Activated T-cell treated with anti-CD3 and anti-CD28 coated beads, Interleukin-2, amount 50 U/mL, for 24 hours (primary cell): ENCODE measurements around the gene MAPK4.

Source experiments
- DNase-seq: peaks from one replicate; pipeline ENCODE4 v3.0.0-alpha.2; 2020
- H3K27ac Mint-ChIP-seq: 2 replicates; pipeline ENCODE4 v1.8.0; 2020; ENCODE audit warnings: mild to moderate bottlenecking, mixed read lengths
- H3K27me3 Mint-ChIP-seq: 2 replicates; pipeline ENCODE4 v1.8.0; 2020; ENCODE audit warnings: mixed read lengths
- H3K36me3 Mint-ChIP-seq: 2 replicates; pipeline ENCODE4 v1.8.0; 2020; ENCODE audit warnings: low read depth, mixed read lengths
- H3K4me1 Mint-ChIP-seq: 2 replicates; pipeline ENCODE4 v1.8.0; 2020; ENCODE audit warnings: low read depth, mixed read lengths
- H3K4me3 Mint-ChIP-seq: 2 replicates; pipeline ENCODE4 v1.8.0; 2020; ENCODE audit warnings: mild to moderate bottlenecking, moderate library complexity, mixed read lengths
- H3K9me3 Mint-ChIP-seq: 2 replicates; pipeline ENCODE4 v1.8.0; 2020; ENCODE audit warnings: mixed read lengths

Gene MAPK4

DNA sequence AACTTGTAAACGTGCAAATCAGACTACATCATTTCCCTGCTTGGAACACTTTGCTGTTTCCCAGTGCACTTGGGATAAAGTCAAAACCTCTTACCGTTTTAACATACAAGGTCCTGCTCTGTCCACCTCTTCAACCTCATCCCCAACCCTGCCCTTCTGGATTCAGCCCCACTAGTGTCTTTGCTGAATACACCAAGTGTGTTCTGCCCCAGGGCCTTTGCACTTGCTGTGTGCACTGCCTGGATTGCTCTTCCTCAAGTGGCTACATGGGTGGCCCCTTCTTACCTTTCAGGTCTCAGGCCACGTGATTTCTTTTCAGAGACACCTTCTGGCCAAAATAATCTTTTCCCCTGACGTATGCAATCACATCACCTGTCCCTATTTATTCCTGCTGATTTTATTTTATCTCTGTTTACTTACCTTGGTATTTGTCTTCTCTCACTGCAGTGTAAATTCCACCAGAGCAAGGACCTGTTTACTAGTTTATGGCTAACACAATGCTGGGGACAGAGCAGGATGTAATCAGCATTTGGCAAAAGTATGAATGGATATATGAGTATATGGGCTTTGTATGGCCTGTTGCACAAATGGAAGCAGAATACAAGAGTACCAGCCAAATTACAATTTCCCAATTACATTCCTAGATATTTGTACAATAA, 63.9 kb downstream of the MAPK4 start:
- no peaks in the 10 kb centered on the region for H3K36me3 Mint-ChIP-seq
- no peaks in the 10 kb centered on the region for H3K4me1 Mint-ChIP-seq
- H3K27ac Mint-ChIP-seq, result no peak overlapping the region
- no peak for DNase-seq
- H3K4me3 Mint-ChIP-seq, result no peak overlapping the region
- H3K27me3 Mint-ChIP-seq, result peaks cover 4% of the 10 kb centered on the region
- H3K9me3 Mint-ChIP-seq, result no peaks in the 10 kb centered on the region

DNA sequence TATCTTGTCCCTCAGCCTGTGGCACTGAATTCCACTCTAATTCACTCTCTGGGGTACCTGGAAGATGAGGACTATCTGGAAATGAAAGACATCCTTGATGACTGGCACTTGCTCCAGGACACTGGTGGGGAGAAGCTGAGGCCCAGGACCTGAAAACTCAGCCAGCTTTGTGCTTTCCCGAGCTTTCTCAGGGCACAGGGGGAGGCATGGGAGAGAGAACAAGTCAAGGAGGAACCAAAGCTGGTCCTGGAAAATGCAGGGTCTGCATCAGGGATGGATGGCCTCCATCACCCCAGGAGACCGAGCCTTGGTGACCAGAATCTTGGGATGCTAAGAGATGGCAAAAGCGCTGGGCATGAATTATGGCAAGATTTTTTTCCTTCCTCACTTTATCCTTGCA, 65.1 kb downstream of the MAPK4 start:
- Mint-ChIP-seq H3K27me3 (peaks cover 4% of the 10 kb centered on the region), H3K27ac (no peak overlapping the region), H3K4me1 (no peaks in the 10 kb centered on the region), H3K36me3 (no peaks in the 10 kb centered on the region), H3K4me3 (no peak overlapping the region), H3K9me3 (no peaks in the 10 kb centered on the region)
- DNase-seq, result no peak

DNA sequence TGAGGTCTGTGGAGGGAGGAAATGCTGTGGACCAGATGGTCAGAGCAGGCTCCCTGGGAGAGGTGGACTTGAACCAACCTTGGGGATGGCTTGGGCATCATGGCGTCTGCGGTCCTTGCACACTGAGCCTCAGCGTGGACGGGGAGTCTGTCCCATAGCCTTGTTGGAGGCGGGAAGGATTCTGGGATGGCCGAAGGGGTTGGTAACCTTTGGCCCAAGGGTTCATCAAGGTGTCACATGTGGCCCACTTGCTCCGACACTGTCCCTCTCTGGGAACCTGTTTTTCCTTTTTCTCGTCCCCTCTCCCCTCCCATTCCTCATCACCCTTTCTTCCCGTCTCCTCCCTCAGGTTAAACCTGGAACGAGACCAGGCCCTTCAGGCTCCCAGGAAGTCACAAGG, 66.4 kb downstream of the MAPK4 start:
- H3K27me3 Mint-ChIP-seq, result peaks cover 12% of the 10 kb centered on the region
- no peaks in the 10 kb centered on the region for H3K9me3 Mint-ChIP-seq
- DNase-seq, result no peak
- H3K36me3 Mint-ChIP-seq, result no peaks in the 10 kb centered on the region
- H3K4me1 Mint-ChIP-seq, result no peaks in the 10 kb centered on the region
- no peak overlapping the region for H3K27ac Mint-ChIP-seq
- no peak overlapping the region for H3K4me3 Mint-ChIP-seq

DNA sequence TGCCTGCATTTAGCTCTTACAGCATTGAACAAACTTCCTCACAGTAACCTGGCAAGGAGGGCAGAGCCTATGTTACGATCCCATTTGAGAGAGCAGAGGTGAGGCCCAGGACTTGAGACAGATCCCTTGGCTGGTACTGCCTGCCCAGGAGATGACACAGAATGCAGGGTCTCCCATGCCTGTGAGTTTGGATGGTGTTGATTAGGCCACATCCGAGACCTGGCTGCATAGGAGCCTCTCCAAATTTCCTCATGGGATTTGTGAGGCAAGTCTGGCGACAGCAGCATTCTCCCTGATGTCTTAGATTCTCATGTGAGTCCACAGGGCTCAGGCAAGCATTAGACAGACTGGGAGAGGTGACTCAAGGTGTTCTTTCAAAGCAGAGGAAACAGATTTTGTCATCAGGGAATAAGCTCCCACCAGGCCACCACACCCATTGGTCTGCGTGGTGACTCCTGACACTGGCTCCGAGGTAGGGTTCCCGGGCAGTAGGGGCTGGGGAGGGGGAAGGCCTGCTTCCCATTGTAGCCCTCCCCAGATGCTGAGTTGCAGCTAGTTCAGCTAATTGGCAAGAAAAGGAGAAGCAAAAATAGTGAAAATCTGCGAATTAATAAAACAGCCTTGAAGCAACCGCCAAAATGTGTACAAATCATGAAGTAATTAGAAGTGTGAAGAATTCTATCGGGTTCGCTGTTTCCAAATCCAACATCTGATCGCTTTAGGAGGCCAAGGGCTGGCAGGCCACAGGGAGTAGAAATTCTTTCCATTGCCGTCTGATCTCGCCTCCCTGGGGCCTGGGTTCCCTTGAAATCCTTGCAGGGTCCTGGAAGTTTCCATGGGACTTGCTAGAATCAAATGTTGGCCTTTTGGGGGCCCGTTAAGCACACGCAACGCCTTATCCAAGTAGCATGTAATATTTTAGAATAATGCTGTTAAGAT, 68.0 kb downstream of the MAPK4 start:
- no peak for DNase-seq

DNA sequence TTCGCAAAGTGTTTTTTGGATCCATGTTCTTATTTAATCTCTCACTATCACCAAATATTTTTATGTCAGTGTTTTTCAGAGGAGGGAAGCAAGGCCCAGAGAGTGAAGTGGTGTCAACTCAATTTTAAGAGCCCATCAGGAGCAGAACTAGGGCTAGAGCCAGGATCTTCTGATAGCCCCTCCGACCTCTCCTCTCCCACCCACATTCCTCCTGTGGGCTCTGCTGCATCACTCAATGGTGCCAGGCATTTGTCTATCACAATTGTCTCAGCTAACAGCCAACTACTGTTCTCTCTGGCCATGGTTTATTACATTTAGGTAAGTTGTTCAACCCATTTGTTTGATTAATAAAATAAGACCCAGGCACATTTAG, 68.6 kb downstream of the MAPK4 start:
- no peaks in the 10 kb centered on the region for H3K9me3 Mint-ChIP-seq
- H3K27me3 Mint-ChIP-seq, result peaks cover 8% of the 10 kb centered on the region
- no peaks in the 10 kb centered on the region for H3K4me1 Mint-ChIP-seq
- no peak overlapping the region for H3K4me3 Mint-ChIP-seq
- H3K36me3 Mint-ChIP-seq, result no peaks in the 10 kb centered on the region
- H3K27ac Mint-ChIP-seq, result no peak overlapping the region
- DNase-seq, result no peak

More for the DNA sequence above, 68.0 kb downstream of the MAPK4 start:
- no peaks in the 10 kb centered on the region for H3K4me1 Mint-ChIP-seq
- no peaks in the 10 kb centered on the region for H3K9me3 Mint-ChIP-seq
- peaks cover 12% of the 10 kb centered on the region for H3K27me3 Mint-ChIP-seq
- no peak overlapping the region for H3K4me3 Mint-ChIP-seq
- H3K27ac Mint-ChIP-seq, result no peak overlapping the region
- H3K36me3 Mint-ChIP-seq, result no peaks in the 10 kb centered on the region

DNA sequence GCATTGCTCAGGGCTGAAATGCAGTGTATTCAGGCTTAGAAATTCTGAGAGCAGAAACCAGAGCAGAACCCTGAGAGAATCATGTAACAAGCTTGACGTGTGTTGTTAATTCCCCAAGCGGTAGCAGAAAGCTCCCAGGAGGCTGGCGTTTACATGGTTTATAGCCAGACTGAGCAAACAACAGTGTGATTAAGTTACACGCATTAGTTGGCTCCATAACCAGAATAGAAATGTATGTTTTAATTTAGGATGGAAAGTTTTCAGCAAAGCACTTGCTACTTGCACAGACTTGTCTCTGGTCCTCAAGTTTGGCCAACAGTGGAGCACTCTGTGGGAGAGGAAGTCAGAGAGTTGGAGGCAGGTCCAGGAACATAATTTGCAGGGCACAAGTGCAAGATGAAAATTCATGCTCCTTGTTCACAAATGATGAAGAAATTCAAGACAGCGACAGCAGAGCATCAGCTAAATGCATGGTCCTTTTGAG, 69.3 kb downstream of the MAPK4 start:
- Mint-ChIP-seq H3K27me3 (peaks cover 7% of the 10 kb centered on the region), H3K27ac (no peak overlapping the region), H3K36me3 (no peaks in the 10 kb centered on the region), H3K4me1 (no peaks in the 10 kb centered on the region), H3K4me3 (no peak overlapping the region), H3K9me3 (no peaks in the 10 kb centered on the region)
- DNase-seq, result no peak

DNA sequence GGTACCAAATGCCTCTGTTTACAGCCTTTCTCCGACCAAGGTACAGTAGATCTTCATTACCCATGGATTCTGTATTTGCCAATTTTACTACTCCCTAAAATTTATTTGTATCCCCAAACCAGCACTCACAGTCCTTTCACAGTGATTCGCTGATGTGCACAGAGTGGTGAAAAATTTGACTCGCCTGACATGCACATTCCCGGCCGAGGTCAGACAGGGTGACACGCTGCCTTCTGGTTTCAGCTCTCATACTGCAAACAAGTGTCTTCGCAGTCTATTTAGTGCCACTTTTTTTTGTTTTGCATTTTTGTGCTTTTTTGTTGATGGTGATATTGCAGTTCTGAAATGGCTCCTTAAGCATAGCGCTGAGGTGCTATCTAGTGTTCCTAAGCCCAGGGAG, 71.0 kb downstream of the MAPK4 start:
- Mint-ChIP-seq H3K27ac (no peak overlapping the region), H3K9me3 (no peaks in the 10 kb centered on the region), H3K4me1 (no peaks in the 10 kb centered on the region), H3K36me3 (no peaks in the 10 kb centered on the region), H3K4me3 (no peak overlapping the region), H3K27me3 (peaks cover 7% of the 10 kb centered on the region)
- DNase-seq, result no peak

GRCh38 chr18:50632895-50633515, 73.1 kb downstream of the MAPK4 start:
- Mint-ChIP-seq H3K27ac (no peak overlapping the region), H3K9me3 (no peaks in the 10 kb centered on the region)

GRCh38 chr18:50633992-50634391, 74.1 kb downstream of the MAPK4 start:
- Mint-ChIP-seq H3K27ac (no peak overlapping the region), H3K36me3 (no peaks in the 10 kb centered on the region), H3K9me3 (no peaks in the 10 kb centered on the region), H3K27me3 (peaks cover 7% of the 10 kb centered on the region), H3K4me3 (no peak overlapping the region), H3K4me1 (no peaks in the 10 kb centered on the region)
- DNase-seq, result no peak

More at GRCh38 chr18:50632895-50633515, 73.1 kb downstream of the MAPK4 start:
- H3K36me3 Mint-ChIP-seq, result no peaks in the 10 kb centered on the region
- no peak overlapping the region for H3K4me3 Mint-ChIP-seq
- DNase-seq, result no peak
- H3K4me1 Mint-ChIP-seq, result no peaks in the 10 kb centered on the region
- peaks cover 7% of the 10 kb centered on the region for H3K27me3 Mint-ChIP-seq

DNA sequence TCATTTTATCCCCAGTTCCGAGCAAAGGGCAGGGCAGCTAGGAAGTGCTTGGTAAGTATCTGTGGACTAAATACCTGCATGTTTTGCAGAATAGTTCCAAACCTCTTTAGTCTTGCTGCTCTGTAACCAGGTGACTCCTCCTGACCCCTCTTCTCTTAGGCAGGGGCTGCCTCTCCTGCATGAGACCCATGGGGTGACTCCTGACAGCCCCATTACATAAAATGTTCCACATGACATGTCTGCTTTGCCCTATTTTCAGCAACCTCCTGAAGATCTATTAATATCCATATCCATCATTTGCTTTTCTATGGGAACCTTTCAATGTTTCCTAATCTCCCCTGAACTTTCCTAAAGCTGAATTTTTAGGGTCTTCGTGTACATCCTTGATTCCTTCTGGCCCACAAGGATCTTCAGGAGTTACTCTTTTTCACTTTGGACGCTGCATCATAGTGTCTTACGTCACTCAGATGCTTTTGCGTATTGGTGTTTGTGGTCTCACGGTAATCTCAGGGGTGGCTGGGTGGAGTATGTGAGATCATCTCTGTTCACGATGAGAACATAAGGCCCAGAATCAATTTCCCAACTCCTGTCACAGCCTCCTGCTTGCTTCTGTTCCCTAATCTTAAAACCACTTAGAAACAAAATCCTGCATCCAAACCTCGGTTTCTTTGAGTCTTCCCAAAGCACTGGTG, 76.6 kb downstream of the MAPK4 start:
- no peak overlapping the region for H3K27ac Mint-ChIP-seq
- no peaks in the 10 kb centered on the region for H3K27me3 Mint-ChIP-seq
- no peaks in the 10 kb centered on the region for H3K4me1 Mint-ChIP-seq

GRCh38 chr18:50638016-50638883, 78.4 kb downstream of the MAPK4 start:
- DNase-seq, result no peak
- no peaks in the 10 kb centered on the region for H3K4me1 Mint-ChIP-seq
- no peaks in the 10 kb centered on the region for H3K27me3 Mint-ChIP-seq
- no peak overlapping the region for H3K4me3 Mint-ChIP-seq
- no peaks in the 10 kb centered on the region for H3K9me3 Mint-ChIP-seq
- no peaks in the 10 kb centered on the region for H3K36me3 Mint-ChIP-seq
- no peak overlapping the region for H3K27ac Mint-ChIP-seq

More for the DNA sequence above, 76.6 kb downstream of the MAPK4 start:
- Mint-ChIP-seq H3K4me3 (no peak overlapping the region), H3K36me3 (no peaks in the 10 kb centered on the region), H3K9me3 (no peaks in the 10 kb centered on the region)
- DNase-seq, result no peak

- Mint-ChIP-seq H3K4me3 (no peak overlapping the region), H3K27me3 (no peaks in the 10 kb centered on the region), H3K4me1 (no peaks in the 10 kb centered on the region), H3K9me3 (no peaks in the 10 kb centered on the region), H3K36me3 (no peaks in the 10 kb centered on the region), H3K27ac (no peak overlapping the region)
- DNase-seq, result no peak
These were observed 79.1 kb downstream of the MAPK4 start for GRCh38 chr18:50638884-50639420.

- no peak overlapping the region for H3K4me3 Mint-ChIP-seq
- no peaks in the 10 kb centered on the region for H3K9me3 Mint-ChIP-seq
- no peaks in the 10 kb centered on the region for H3K36me3 Mint-ChIP-seq
- H3K4me1 Mint-ChIP-seq, result no peaks in the 10 kb centered on the region
- no peak for DNase-seq
- H3K27ac Mint-ChIP-seq, result no peak overlapping the region
- no peaks in the 10 kb centered on the region for H3K27me3 Mint-ChIP-seq
These were observed 79.8 kb downstream of the MAPK4 start for GRCh38 chr18:50639711-50640110.
